Lower lobe of right lung (tissue), 2 donors: ENCODE results near the gene ST3GAL5. TPM values are rescaled to one million over a fixed set of nuclear protein-coding genes. Genes with fewer than 3 reads are reported as not detected.
A peak's percentile ranks its signal among the peaks of the same experiment; 100 is the strongest.

Source experiments
- ATAC-seq, 2 donors: fragments of 200-7000 bp; cut with Tn5 transposase; one replicate each; pipeline ENCODE4 v1.9.1; 2020 to 2022; ENCODE audit warnings: mild to moderate bottlenecking in 2 of 2, moderate library complexity in 2 of 2
- DNase-seq: peaks from one replicate; pipeline ENCODE4 v3.0.0-alpha.2; 2020
- H3K27ac ChIP-seq: fragments of 200-600 bp; one replicate; pipeline ENCODE4 v1.8.0; 2022
- H3K27me3 ChIP-seq: fragments of 200-600 bp; one replicate; pipeline ENCODE4 v1.8.0; 2022; ENCODE audit warnings: low read depth
- H3K36me3 ChIP-seq: fragments of 200-600 bp; one replicate; pipeline ENCODE4 v1.8.0; 2022; ENCODE audit warnings: mild to moderate bottlenecking
- H3K4me1 ChIP-seq: fragments of 200-600 bp; one replicate; pipeline ENCODE4 v1.8.0; 2022
- H3K4me3 ChIP-seq: fragments of 200-600 bp; one replicate; pipeline ENCODE4 v1.8.0; 2022; ENCODE audit warnings: mild to moderate bottlenecking
- H3K9me3 ChIP-seq: fragments of 200-600 bp; one replicate; pipeline ENCODE4 v1.8.0; 2022
- intact Hi-C: fragments of 100-400 bp; cut with DNase I; formaldehyde crosslinking; loops from one replicate; pipeline ENCODE4 v1.11.0; 2022
- total RNA-seq: library from RNA; stranded (reverse); fragmentation: NEBNext Ultra II Directional; extraction: Animal tissue kit (Norgen Biotek cat#: 25700); gene quantifications from one replicate; pipeline ENCODE4 v1.2.1, GENCODE V29; 2021
- TF ChIP-seq, protein P1 (sequence below): fragments of 200-600 bp; IDR thresholded peaks from one replicate; pipeline ENCODE4 v1.8.0; 2022; ENCODE audit warnings: antibody characterized with exemption, mild to moderate bottlenecking
- donor health status: DM: no; HTN: yes; CAD: no; lungs with severe emphysema.

The ST3GAL5 gene
- total RNA-seq, 1 donor from 2014 or later: 72.4 TPM

DNA sequence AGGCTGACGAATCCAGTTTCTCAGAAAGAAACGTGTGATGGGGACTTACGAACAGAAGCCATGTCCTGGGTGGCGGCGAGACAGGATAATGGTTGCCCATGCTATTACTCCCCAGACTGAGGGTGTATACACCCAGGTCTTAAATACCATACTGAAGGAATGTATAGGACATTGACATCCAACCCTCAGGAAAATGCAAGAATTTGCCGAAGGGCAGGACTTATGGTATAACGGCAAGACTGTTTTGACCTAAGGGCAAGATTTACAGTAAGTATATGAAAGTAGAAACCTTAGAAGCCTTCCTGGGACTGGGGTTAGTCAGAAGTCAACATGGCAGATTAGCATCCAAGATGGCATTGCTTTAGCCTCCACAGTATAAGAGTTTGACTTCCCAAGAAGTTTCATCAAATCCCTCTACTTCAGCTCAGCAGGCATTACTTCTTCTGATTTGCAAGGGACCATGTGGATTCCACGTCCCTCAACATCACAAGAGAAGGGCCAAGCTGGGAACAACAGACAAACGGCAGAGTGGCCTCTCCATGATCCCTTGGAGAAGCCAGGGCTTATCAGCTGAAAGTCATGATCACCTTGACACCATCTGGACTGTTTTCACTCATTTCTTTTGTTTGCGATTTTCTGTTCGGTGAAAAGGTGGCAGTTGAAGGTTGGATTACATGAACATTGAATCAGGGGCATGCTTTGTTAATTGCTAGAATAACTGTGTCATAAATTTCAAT is 21.1 kb downstream of the ST3GAL5 start:
- Histone ChIP-seq H3K36me3 (peaks cover 19% of the 10 kb centered on the region), H3K4me3 (no peak overlapping the region), H3K9me3 (no peaks in the 10 kb centered on the region), H3K27me3 (no peaks in the 10 kb centered on the region), H3K4me1 (peaks cover 3% of the 10 kb centered on the region), H3K27ac (no peak overlapping the region)
- DNase-seq (no peak), ATAC-seq (no peak)
- TF ChIP-seq, protein P1, sequence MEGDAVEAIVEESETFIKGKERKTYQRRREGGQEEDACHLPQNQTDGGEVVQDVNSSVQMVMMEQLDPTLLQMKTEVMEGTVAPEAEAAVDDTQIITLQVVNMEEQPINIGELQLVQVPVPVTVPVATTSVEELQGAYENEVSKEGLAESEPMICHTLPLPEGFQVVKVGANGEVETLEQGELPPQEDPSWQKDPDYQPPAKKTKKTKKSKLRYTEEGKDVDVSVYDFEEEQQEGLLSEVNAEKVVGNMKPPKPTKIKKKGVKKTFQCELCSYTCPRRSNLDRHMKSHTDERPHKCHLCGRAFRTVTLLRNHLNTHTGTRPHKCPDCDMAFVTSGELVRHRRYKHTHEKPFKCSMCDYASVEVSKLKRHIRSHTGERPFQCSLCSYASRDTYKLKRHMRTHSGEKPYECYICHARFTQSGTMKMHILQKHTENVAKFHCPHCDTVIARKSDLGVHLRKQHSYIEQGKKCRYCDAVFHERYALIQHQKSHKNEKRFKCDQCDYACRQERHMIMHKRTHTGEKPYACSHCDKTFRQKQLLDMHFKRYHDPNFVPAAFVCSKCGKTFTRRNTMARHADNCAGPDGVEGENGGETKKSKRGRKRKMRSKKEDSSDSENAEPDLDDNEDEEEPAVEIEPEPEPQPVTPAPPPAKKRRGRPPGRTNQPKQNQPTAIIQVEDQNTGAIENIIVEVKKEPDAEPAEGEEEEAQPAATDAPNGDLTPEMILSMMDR: no peak
- intact Hi-C loops: no loop called here

DNA sequence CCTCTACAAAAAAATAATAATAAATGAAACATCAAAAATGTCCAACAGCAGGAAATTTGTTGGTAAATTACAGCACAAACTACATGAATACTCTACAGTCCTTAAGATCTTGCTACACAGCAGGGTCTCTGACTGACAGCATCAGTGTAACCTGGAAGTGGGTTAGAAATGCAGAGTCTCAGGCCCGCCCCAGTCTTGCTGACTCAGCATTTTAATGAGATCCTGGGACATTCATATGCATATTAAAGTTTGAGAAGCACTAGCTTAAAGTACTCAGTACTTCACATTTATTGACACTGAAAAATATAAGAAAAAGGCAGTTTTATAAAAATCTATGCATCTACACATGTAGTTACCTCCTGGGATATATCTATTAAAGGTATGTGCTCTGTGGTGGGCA is 21.7 kb downstream of the ST3GAL5 start:
- H3K27me3 ChIP-seq: no peaks in the 10 kb centered on the region
- H3K4me3 ChIP-seq: no peak overlapping the region
- peaks cover 3% of the 10 kb centered on the region for H3K4me1 ChIP-seq
- intact Hi-C loops: no loop called here
- no peak for ATAC-seq
- DNase-seq: no peak
- no peaks in the 10 kb centered on the region for H3K9me3 ChIP-seq
- H3K36me3 ChIP-seq: peaks cover 25% of the 10 kb centered on the region
- TF ChIP-seq, protein P1: no peak
- no peak overlapping the region for H3K27ac ChIP-seq

DNA sequence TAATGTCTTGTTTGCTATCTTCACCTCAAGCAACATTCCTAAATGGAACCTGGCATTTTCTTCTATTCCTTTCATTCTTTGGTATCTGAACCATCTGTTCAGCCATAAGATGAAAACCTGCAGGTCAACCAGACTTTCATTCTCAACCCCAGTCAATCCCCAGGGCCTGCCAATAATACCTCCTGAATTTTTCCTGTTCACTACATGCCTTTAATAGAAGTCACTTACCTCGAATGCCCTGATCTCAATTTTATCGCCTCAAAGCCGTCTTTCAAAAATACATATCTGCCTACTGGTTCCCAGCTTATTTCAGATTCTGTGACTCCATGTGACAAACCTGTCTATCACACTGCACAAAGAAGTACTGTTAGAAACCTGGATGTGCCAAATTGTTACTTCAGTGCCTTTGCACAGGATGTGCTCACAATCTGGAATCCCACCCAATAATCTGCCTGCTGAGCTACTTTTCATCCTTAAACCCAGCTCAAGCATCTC is 22.6 kb downstream of the ST3GAL5 start:
- intact Hi-C loops: no loop called here
- TF ChIP-seq, protein P1: no peak
- DNase-seq: no peak
- H3K27me3 ChIP-seq: no peaks in the 10 kb centered on the region
- peaks cover 6% of the 10 kb centered on the region for H3K4me1 ChIP-seq
- H3K27ac ChIP-seq: no peak overlapping the region
- H3K36me3 ChIP-seq: peaks cover 30% of the 10 kb centered on the region
- ATAC-seq: no peak
- no peaks in the 10 kb centered on the region for H3K9me3 ChIP-seq
- H3K4me3 ChIP-seq: no peak overlapping the region

DNA sequence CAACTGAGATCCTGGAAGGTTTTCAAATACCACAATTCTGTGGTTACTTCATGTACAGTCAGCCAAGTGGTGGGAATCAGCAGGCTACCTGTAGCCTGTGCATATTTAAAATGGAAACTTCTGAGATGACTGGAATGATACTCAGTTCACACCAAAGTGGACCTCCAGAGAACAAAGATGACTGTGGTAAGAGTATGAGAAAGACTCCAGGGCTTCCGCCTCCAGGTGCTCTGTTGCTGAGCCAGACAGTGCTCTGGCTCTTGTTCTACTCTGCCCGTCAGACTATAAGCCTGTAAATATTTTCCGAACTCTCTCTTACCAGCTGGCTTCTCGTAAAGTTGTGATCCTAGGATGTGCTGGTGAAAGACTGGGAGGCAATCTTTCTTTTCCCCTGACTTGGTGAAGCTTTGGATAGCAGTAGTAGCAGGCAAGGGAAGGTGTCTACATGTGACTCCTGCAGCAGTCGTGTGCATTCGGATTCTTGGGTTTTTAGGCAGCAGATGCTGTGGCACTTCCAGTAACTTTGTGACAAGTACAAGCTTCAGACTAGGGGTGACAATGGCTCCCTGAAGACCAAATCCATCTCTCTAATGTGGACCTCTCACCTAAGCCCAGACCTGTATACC is 23.1 kb downstream of the ST3GAL5 start:
- H3K9me3 ChIP-seq: no peaks in the 10 kb centered on the region
- intact Hi-C loops: no loop called here
- ATAC-seq: peak in 1 of 2 donors; percentile 24
- no peak overlapping the region for H3K27ac ChIP-seq
- H3K4me3 ChIP-seq: no peak overlapping the region
- no peaks in the 10 kb centered on the region for H3K27me3 ChIP-seq
- TF ChIP-seq, protein P1: no peak
- peaks cover 9% of the 10 kb centered on the region for H3K4me1 ChIP-seq
- DNase-seq: no peak
- H3K36me3 ChIP-seq: peaks cover 32% of the 10 kb centered on the region

DNA sequence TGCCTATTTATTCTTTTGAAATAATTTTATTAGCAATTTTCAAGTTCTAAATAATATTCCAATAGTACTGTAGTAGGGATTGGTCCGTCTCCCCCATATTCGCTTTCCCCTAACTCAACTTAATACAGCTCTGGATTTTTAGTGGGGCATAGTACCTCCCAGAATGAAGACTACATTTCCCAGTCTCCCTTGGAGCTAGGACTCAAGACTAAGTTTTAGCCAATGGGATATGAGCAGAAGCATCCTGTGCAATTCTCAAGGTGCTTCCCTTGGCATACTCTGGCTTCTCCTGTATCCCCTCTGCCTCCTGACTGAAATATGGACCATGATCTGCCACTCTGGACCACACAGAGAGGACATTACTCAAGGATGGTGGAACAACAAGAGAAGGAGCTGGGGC is 24.1 kb downstream of the ST3GAL5 start:
- Histone ChIP-seq H3K4me3 (no peak overlapping the region), H3K36me3 (peaks cover 37% of the 10 kb centered on the region), H3K27ac (no peak overlapping the region), H3K9me3 (no peaks in the 10 kb centered on the region), H3K4me1 (peaks cover 9% of the 10 kb centered on the region), H3K27me3 (no peaks in the 10 kb centered on the region)
- intact Hi-C loops: no loop called here
- TF ChIP-seq, protein P1: no peak
- ATAC-seq (no peak), DNase-seq (no peak)
